ENCODE data around the gene PRR9.

PRR9 gene

GRCh38 chr1:153233448-153233847 is 16.1 kb downstream of the PRR9 start:
- H3K4me3 ChIP-seq (ENCODE audit: low read depth, low read length) = no peak overlapping the region
- DNase-seq (ENCODE audit: low read depth, low spot score) = no peak
- in situ Hi-C loops (cut with HindIII; ENCODE audit: low sequenced_read_pairs) = no loop called here
- no peak for TF ChIP-seq CTCF (IDR thresholded peaks at IDR 0.05; ENCODE audit: low read depth, low read length)

GRCh38 chr1:153238527-153238926 is 21.1 kb downstream of the PRR9 start:
- no peak overlapping the region for H3K4me3 ChIP-seq (ENCODE audit: low read depth, low read length)
- TF ChIP-seq CTCF (IDR thresholded peaks at IDR 0.05; ENCODE audit: low read depth, low read length) = no peak
- in situ Hi-C loops (cut with HindIII; ENCODE audit: low sequenced_read_pairs) = no loop called here
- no peak for DNase-seq (ENCODE audit: low read depth, low spot score)

GRCh38 chr1:153242160-153242559 is 24.8 kb downstream of the PRR9 start:
- no peak overlapping the region for H3K4me3 ChIP-seq (ENCODE audit: low read depth, low read length)
- DNase-seq (ENCODE audit: low read depth, low spot score) = no peak
- in situ Hi-C loops (cut with HindIII; ENCODE audit: low sequenced_read_pairs) = no loop called here
- no peak for TF ChIP-seq CTCF (IDR thresholded peaks at IDR 0.05; ENCODE audit: low read depth, low read length)

GRCh38 chr1:153245466-153245865 is 28.1 kb downstream of the PRR9 start:
- no peak for TF ChIP-seq CTCF (IDR thresholded peaks at IDR 0.05; ENCODE audit: low read depth, low read length)
- no peak overlapping the region for H3K4me3 ChIP-seq (ENCODE audit: low read depth, low read length)
- in situ Hi-C loops (cut with HindIII; ENCODE audit: low sequenced_read_pairs) = no loop called here
- no peak for DNase-seq (ENCODE audit: low read depth, low spot score)

- TF ChIP-seq CTCF (IDR thresholded peaks at IDR 0.05; ENCODE audit: low read depth, low read length) = no peak
- in situ Hi-C loops (cut with HindIII; ENCODE audit: low sequenced_read_pairs) = no loop called here
- no peak overlapping the region for H3K4me3 ChIP-seq (ENCODE audit: low read depth, low read length)
- no peak for DNase-seq (ENCODE audit: low read depth, low spot score)
Observed at GRCh38 chr1:153246018-153246417, 28.6 kb downstream of the PRR9 start.

- no peak for TF ChIP-seq CTCF (IDR thresholded peaks at IDR 0.05; ENCODE audit: low read depth, low read length)
- H3K4me3 ChIP-seq (ENCODE audit: low read depth, low read length) = no peak overlapping the region
- in situ Hi-C loops (cut with HindIII; ENCODE audit: low sequenced_read_pairs) = no loop called here
- no peak for DNase-seq (ENCODE audit: low read depth, low spot score)
Observed at GRCh38 chr1:153246825-153247224, 29.4 kb downstream of the PRR9 start.

Data from astrocyte of the spinal cord (primary cell).